COR-L47 (cell line): Measurements from ENCODE around the gene RAP1GAP.
"Not testable (repeated sequence)": the region's sequence is repeated elsewhere in the genome, so short reads cannot be mapped to it uniquely, and the experiment has no call there.

ENCODE experiments used
- DNase-seq: peaks from one replicate; lab custom pipeline; 2025; lab: John Stamatoyannopoulos, UW

RAP1GAP gene

GRCh38 chr1:21677168-21677567 lies 8.0 kb upstream of the RAP1GAP start:
- no peak for DNase-seq

GRCh38 chr1:21674957-21675356 lies 5.8 kb upstream of the RAP1GAP start:
- no peak for DNase-seq

GRCh38 chr1:21673853-21674252 lies 4.7 kb upstream of the RAP1GAP start:
- not testable (repeated sequence) for DNase-seq

GRCh38 chr1:21673277-21673780 lies 4.2 kb upstream of the RAP1GAP start:
- no peak for DNase-seq

DNA sequence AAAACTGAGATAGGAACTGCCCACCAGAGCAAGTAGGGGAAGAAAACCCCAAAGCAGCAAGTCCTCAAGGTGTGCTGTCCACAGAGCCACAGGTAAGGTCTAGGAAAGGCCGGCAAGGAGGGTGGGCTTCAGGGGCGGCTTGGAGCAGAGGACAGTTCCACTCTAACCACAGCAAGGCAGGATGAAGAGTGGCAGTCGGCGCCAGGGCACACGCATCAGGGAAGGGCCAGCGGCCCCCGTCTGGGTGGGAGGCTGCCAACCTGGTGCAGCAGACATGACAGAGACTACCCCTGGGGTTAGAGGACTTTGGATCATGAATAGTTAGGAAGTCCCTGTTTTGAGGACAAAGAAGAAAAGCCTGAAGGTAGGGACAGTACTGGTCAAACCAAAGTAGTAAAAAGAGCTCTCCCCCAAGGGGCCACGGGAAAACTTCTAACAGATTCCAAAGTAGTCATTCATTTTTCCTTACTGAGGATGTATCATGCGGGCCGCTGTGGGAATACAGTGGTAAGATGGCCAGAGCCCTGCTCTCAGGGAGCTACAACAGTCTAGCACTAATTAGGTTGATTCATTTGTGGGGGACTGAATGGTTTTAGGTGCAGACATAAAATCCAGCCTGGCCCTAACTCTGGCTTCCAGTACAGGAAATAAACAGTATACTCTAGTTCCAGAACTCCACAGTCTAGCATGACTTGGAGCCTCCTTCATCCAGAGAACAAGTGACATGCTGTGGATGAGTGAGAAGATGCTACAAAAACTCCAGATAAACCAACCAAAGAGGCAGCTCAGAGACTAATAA lies 3.5 kb upstream of the RAP1GAP start:
- no peak for DNase-seq

DNA sequence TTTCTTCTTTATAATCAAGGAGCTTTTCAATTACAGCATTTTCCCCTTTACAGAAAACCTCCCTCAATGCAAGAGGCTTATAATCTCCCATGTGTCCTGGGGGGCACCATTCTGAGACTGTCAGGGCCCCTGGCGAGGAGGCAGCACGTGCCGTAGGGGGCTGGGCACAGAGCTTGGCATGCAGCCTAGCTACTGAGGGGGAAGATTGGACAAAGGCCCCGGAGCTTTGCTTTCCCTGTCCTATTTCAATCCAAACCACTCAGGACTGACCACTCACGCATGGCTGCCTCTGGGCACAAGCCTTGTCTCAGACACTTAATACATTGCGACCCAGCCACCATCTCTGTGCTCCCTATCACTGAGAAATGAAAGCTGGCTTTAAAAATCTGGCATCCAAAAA lies 2.8 kb upstream of the RAP1GAP start:
- DNase-seq: no peak

GRCh38 chr1:21670956-21671902 lies 2.1 kb upstream of the RAP1GAP start:
- DNase-seq: no peak

- no peak for DNase-seq
Measured at GRCh38 chr1:21670059-21670881, 1.1 kb upstream of the RAP1GAP start.

GRCh38 chr1:21668951-21669257 lies 253 bp downstream of the RAP1GAP start:
- DNase-seq: no peak

- peak; percentile 23 for DNase-seq
Measured at GRCh38 chr1:21668232-21668950, 766 bp downstream of the RAP1GAP start.

DNA sequence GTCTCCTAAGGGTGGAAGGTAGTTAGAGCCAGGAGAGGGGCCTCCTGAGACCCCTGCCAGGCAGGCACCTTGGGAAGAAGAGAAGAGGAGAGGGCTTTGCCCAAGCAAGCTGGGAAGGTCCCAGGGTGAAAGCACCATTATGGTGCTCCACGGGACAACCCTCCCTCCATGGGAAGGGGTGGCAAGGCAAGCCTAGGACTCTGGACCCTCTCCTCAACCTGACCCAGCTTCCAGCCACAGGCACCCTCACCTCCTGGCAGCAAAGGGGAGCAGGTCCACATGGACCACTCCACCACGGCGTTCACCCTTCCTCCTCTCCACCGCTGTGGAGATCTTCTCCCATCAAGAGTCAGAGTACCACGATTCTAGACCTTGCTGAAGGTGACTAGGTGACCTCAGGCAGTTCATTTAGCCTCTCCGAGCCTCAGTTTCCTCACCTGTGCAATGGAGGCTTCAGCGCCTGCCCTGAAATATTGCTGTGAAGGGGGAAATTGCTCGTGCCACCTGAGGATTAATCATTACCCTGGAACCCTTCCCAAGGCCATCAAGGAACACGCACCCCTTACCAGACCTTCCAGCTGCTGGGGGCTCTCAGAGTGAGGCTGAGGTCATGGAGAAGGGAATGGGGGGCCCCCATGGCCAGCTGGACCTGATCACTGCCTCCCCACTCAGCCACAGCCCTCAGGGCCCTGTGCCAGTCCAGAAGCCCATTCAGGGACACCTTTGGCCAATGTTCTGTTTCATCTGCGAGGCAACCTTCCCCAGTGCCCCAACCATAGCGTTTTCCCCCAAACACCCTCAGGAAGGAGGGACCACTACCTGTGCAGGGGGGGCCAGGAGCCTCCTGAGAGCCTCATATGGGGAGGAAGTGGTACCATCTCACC lies 1.6 kb downstream of the RAP1GAP start:
- DNase-seq: no peak

DNA sequence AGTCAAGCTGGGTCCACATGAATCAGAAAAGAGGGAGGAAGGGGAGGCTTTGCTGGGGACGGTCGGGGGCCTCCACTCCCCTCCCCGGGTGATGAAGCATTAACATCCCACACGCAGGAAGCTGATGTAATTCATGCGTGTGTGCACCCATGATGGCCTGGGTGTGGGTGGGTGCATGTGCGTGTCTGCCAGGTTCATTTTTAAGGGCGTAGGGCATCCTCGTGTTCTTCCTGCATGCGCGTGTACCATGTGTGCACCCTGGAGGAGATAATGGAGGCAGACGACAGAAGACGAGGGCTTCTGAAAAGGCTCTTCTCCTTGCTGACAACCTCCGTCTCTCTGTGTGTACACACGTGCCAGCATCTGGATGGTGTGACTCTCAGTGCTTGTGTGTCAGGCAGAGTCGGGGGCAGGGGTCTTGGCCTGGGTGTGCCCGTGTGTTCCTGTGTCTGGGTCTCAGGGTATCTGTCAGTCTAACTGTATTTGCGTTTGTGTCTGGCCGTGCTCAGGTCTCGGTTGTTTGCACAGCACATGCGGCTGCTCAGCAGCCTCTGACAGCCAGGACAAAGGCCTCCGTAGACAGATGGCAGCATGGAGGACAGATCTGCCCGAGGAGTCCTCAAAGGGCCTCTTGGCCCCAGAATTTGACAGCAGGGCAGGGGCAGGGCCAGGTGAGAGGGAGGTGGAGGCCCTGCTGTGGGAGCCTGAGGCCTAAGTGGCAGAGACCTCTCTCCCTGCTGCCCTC lies 2.4 kb downstream of the RAP1GAP start:
- DNase-seq: peak; percentile 22

DNA sequence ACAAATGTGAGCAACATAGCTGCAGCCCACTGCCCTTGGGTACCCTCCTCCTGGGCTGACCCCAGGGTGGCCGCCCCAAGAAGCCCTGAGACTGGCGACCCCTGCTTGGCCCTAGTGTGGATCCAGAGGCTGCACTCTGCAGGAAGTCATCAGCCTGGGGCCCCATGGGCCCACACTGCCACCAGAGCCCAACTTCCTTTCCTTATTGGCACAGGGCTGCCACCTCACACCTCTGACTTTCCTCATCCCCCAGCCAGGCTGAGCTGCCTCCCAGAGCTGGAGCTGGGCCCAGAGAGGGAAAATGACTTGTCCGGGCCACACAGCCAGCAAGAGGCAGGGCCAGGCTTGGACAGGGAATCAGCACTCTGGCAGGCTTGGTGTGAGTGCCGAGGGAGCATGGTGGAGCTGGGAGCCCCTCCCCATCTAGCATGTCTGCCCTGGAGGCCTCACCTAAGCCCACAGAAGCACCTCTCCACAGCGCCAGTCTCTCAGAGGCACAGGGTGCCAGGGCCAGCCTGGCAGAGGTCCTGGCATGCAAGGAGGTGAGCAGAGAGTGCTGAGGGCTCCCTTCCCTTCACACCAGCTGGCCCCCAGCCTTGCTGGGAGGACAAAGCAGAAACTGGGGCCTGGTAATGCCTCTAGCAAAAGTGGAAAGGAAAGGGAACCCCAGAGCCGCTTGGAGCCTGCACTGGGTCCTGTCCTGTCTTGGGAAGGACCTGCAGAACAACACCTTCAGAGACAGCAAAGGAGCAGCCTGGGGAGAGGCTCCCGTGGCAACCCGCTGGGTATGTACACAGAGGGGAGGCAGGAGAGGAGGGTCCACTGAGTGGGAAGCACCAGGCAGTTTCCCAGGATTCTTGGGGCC lies 3.2 kb downstream of the RAP1GAP start:
- DNase-seq: peak; percentile 36

- no peak for DNase-seq
Measured at GRCh38 chr1:21664806-21665588, 4.2 kb downstream of the RAP1GAP start.

DNA sequence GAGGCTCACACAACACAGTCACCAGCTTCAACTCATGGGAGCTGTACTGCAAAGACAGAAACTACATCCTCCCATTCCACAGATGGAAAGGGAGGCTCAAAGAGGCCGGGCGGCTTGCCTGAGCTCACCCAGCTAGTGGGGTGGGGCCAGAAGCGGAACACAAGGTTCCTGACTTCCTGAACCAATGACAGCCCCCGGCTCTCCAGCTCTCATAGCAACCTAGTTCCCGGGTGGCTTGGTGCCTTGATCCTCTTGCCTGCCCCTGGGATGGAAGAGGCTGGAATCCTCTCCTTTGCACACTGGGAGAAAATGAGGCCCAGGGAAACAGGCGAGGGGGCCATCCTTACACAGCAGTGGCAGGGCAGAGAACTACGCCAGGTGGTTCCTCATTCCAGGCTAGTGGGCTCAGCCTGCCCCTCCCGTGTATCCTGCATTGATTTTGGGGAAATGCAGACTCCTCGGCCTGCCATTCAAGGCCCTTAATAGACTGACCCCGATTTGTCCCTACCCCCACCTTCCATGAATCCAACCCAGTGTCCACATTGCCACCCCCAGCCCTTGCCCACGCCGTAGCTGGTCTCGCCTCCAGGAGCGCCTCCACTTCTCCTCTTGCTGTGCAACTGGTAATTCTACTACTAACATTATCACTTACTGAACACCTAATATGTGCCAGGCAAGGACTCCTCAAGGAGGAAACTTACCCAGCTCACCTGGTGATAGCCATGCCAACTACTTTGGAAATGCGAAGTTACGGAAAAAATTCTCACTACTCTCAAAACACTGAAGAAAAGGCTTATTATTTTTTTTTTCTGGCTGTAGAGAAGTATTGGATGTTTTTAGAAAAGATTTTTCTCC lies 5.0 kb downstream of the RAP1GAP start:
- DNase-seq: no peak

DNA sequence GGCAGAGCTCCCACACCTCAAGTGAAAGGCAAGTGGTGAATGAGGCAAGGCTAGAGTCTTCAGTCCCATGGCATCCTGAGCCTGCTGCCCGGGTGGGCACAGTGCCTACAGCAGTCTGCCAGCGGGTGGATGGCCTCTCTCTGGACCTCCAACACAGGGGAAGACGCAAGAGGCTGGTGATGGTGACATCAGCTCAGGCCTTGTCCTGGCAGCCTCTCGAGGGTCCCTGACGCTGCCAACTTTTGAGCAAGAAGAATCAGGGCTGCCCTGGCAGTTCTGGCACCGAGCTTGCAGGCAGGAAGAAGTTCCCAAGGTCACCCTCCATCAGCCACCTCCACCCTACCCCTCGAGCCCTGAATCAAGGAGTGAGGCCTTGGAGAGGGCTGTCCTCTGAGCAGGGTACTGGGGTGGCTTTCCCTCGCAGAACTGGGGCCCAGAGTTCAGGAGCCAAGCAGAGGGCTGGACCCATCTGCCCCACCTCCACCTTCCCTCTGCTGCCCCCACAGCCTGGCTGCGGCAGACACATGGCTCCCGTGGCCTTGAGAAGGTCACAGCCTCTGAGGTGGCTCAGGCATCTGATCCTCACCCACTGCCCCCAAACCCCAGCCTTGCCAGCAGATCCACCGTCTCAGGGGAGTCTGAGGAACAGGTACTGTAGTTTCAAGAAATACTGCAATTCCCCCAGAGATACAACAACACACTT lies 5.8 kb downstream of the RAP1GAP start:
- no peak for DNase-seq
